Upper lobe of left lung (tissue), 6 donors: ENCODE data around the gene IRX2. TPM values are rescaled to one million over a fixed set of nuclear protein-coding genes. Genes with fewer than 3 reads are reported as not detected.

Experiments used
- ATAC-seq, 2 donors: fragments of 200-7000 bp; cut with Tn5 transposase; one replicate each; pipeline ENCODE4 v1.9.1; 2022; ENCODE audit warnings: mild to moderate bottlenecking in 2 of 2, moderate library complexity in 2 of 2; ENCODE audit not compliant: low FRiP score in 2 of 2
- DNase-seq, 2 donors: peaks; one replicate each; pipeline ENCODE4 v3.0.0-alpha.2; 2019 to 2020
- H3K27ac ChIP-seq, 4 donors: fragments of 200-600 bp; sonication (generic); one replicate each; pipeline ENCODE4 v1.5.1; 2016 to 2019
- H3K27me3 ChIP-seq, 4 donors: fragments of 200-600 bp; sonication (generic); one replicate each; pipeline ENCODE4 v1.5.1; 2017 to 2019
- H3K36me3 ChIP-seq, 4 donors: fragments of 200-600 bp; sonication (generic); one replicate each; pipeline ENCODE4 v1.5.1; 2016 to 2019
- H3K4me1 ChIP-seq, 4 donors: fragments of 200-600 bp; sonication (generic); one replicate each; pipeline ENCODE4 v1.5.1; 2018 to 2019
- H3K4me3 ChIP-seq, 4 donors: fragments of 200-600 bp; sonication (generic); one replicate each; pipeline ENCODE4 v1.5.1; 2017 to 2019; ENCODE audit warnings: mild to moderate bottlenecking in 2 of 4, moderate library complexity in 1 of 4
- H3K9me3 ChIP-seq, 4 donors: fragments of 200-600 bp; sonication (generic); one replicate each; pipeline ENCODE4 v1.5.1; 2018 to 2019
- EP300 ChIP-seq, 4 donors: sonication (generic); formaldehyde crosslinking; IDR thresholded peaks; one replicate each; pipeline ENCODE4 v1.5.1; 2017; ENCODE audit warnings: antibody characterized with exemption in 4 of 4, control low read depth in 2 of 4
- POLR2A ChIP-seq, 4 donors: fragments of 450-650 bp; IDR thresholded peaks; one replicate each; pipeline ENCODE4 v1.5.1; 2016 to 2017; ENCODE audit warnings: antibody characterized with exemption in 4 of 4, mild to moderate bottlenecking in 2 of 4
- POLR2AphosphoS5 ChIP-seq, 2 donors: sonication (generic); formaldehyde crosslinking; IDR thresholded peaks; one replicate each; pipeline ENCODE4 v1.5.1; 2017; ENCODE audit warnings: antibody characterized with exemption in 2 of 2
- WGBS, 2 donors: methylation state at CpG; one replicate each; pipeline ENCODE4 v1.1.5; 2017 to 2018; 5-methylcytosine and 5-hydroxymethylcytosine counted together
- total RNA-seq, 6 donors: library from RNA; depleted of rRNA in 4 of 6; stranded (reverse); fragments of >200 nt in 4 of 6; gene quantifications; one replicate each; pipeline versions ENCODE4 v1.1.0 to v1.2.1, GENCODE V29; 2016 to 2021
- TF ChIP-seq, protein P1 (sequence below), 6 experiments: fragments of 450-650 bp in 4 of 6; fragments of 200-600 bp in 2 of 6; sonication (generic) in 2 of 6; IDR thresholded peaks; one replicate each; pipeline ENCODE4 v1.5.1; 2016 to 2019; ENCODE audit warnings: antibody characterized with exemption in 6 of 6
- donor health status: DM: no; HTN: no; CAD: no; lungs with moderate emphysema.
- donor health status: DM: no; HTN: yes; CAD: no; lungs with severe emphysema.

The IRX2 gene
- total RNA-seq, 6 donors from 2014 or later: 53.2 to 131 (median 106) TPM

DNA sequence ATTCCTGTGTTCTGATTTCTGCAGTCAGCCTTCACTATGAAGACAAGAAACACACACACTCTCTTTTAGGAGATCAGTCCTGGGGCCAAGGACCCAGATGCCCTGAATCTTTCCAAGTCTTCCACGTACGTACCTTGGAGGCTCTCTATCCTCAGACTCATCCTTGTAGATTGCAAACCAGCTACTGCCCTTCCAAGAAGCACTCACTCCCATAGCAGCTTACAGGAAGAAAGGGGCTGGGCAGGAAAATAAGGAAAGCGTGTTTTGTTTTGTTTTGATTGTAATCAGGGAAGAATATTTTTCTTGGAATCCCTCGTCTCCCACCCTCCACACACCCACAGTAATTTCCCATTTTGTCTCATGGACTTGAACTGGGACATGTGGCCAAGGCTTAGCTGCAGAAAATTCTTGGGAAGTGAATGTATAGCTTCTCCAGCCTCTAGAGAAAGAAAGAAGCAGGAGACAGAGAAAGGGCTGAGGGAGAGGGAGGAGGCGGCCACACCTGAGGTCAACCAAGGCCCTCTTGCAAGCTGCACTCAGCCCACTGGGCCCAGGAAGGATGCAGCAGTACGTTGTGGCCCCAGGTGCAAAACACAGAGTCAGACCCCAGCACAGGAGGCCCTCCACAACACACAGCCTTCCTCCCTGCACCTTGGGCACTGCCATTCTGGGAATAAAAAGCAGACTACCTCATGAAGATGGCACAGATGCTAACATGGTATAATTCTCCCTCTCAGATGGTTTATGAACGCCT, 29.9 kb downstream of the IRX2 start:
- Histone ChIP-seq H3K9me3 (no peaks in the 10 kb centered on the region), H3K4me3 (no peak overlapping the region), H3K27ac (no peak overlapping the region), H3K27me3 (no peaks in the 10 kb centered on the region), H3K36me3 (no peaks in the 10 kb centered on the region), H3K4me1 (no peaks in the 10 kb centered on the region)
- TF ChIP-seq POLR2A (IDR thresholded peaks at IDR 0.05) (no peak), POLR2AphosphoS5 (IDR thresholded peaks at IDR 0.05) (no peak), EP300 (IDR thresholded peaks at IDR 0.05) (no peak)
- TF ChIP-seq, protein P1, sequence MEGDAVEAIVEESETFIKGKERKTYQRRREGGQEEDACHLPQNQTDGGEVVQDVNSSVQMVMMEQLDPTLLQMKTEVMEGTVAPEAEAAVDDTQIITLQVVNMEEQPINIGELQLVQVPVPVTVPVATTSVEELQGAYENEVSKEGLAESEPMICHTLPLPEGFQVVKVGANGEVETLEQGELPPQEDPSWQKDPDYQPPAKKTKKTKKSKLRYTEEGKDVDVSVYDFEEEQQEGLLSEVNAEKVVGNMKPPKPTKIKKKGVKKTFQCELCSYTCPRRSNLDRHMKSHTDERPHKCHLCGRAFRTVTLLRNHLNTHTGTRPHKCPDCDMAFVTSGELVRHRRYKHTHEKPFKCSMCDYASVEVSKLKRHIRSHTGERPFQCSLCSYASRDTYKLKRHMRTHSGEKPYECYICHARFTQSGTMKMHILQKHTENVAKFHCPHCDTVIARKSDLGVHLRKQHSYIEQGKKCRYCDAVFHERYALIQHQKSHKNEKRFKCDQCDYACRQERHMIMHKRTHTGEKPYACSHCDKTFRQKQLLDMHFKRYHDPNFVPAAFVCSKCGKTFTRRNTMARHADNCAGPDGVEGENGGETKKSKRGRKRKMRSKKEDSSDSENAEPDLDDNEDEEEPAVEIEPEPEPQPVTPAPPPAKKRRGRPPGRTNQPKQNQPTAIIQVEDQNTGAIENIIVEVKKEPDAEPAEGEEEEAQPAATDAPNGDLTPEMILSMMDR (IDR thresholded peaks at IDR 0.05): no peak
- DNase-seq: no peak
- no peak for ATAC-seq
- WGBS, 2 donors: 70 to 73% methylated on average over 7 of the region's 7 CpGs

DNA sequence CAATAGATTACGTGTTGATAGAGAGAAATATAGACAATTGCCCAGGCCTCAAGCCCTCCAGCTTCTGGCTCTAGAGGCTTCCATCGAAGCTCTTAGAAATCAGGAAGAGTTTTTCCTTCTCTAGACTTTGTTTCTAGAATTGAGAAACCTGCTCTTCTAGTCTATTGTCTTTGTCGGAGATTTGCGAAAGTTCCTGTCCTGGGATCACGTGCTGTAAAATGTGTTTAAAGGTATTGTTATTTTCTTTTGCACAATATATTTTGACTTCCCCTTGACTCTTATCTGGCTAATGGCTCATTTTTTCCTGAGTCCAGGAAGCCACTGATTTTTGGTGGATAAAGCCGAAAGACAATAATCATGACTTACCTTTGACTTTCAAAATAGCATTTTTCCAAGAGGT, 32.1 kb downstream of the IRX2 start:
- Histone ChIP-seq H3K36me3 (no peaks in the 10 kb centered on the region), H3K4me3 (no peak overlapping the region), H3K4me1 (no peaks in the 10 kb centered on the region), H3K27me3 (no peaks in the 10 kb centered on the region), H3K9me3 (no peaks in the 10 kb centered on the region), H3K27ac (no peak overlapping the region)
- TF ChIP-seq, protein P1 (IDR thresholded peaks at IDR 0.05): no peak
- no peak for TF ChIP-seq EP300 (IDR thresholded peaks at IDR 0.05)
- no peak for ATAC-seq
- no peak for DNase-seq
- 67 to 82% methylated on average over 6 of the region's 6 CpGs for WGBS, 2 donors

DNA sequence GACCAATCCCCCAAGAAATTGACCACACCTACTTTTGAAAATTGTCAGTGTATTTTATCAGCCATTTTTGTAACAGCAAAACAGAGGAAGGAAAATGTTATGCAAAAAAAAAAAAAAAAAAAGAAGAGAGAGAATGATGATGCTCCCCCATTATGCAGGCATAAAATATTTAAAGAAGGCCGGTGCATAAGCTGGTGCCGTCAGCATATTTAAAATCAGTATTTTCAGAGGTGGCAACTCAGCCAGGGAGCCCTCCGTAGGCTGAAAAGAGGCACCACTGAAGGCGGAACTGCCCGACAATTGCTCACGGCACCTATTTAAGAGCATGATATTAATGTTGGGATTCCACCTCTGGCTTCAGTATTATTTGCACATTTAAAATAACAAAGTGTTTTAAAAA, 33.4 kb downstream of the IRX2 start:
- Histone ChIP-seq H3K36me3 (no peaks in the 10 kb centered on the region), H3K4me1 (no peaks in the 10 kb centered on the region), H3K4me3 (no peak overlapping the region), H3K9me3 (no peaks in the 10 kb centered on the region), H3K27me3 (no peaks in the 10 kb centered on the region), H3K27ac (no peak overlapping the region)
- TF ChIP-seq EP300 (IDR thresholded peaks at IDR 0.05): no peak
- TF ChIP-seq, protein P1 (IDR thresholded peaks at IDR 0.05): no peak
- no peak for TF ChIP-seq POLR2A (IDR thresholded peaks at IDR 0.05)
- no peak for TF ChIP-seq POLR2AphosphoS5 (IDR thresholded peaks at IDR 0.05)
- DNase-seq (no peak), ATAC-seq (no peak)
- 83 to 89% methylated on average over 6 of the region's 6 CpGs for WGBS, 2 donors

DNA sequence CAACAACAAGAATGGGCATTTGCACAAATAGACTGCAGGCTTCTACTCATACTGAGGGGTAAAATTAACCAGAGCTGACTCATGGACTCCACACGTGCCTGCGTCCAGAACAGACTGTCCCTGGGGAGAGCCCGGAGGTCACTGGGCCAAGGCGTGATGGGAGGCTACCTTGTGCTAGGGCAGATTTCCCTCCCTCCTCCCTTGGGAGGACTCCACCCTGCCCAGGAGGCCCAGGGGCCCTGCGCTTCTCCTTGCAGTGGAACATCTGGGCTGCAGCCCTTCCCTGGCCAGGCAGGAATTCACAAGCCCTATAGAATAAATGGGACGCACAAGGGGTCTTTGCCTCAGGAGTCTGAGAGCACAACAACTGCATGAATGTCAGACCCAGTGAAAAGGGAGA, 35.6 kb downstream of the IRX2 start:
- ATAC-seq (peak in 1 of 2 donors; percentile 56), DNase-seq (no peak)
- 82 to 86% methylated on average over 6 of the region's 6 CpGs for WGBS, 2 donors

More for the DNA sequence above, 35.6 kb downstream of the IRX2 start:
- H3K27me3 ChIP-seq: no peaks in the 10 kb centered on the region
- H3K9me3 ChIP-seq: no peaks in the 10 kb centered on the region
- no peak for TF ChIP-seq POLR2AphosphoS5 (IDR thresholded peaks at IDR 0.05)
- TF ChIP-seq, protein P1 (IDR thresholded peaks at IDR 0.05): no peak
- TF ChIP-seq EP300 (IDR thresholded peaks at IDR 0.05): no peak
- TF ChIP-seq POLR2A (IDR thresholded peaks at IDR 0.05): no peak
- no peak overlapping the region for H3K4me3 ChIP-seq
- H3K27ac ChIP-seq: no peak overlapping the region
- H3K4me1 ChIP-seq: no peaks in the 10 kb centered on the region
- H3K36me3 ChIP-seq: no peaks in the 10 kb centered on the region
